CD4-positive, alpha-beta T cell treated with Interleukin-6 for 4 hours (primary cell): Measurements from ENCODE around the gene UNC45B.
"Not testable (repeated sequence)": the region's sequence is repeated elsewhere in the genome, so short reads cannot be mapped to it uniquely, and the experiment has no call there.

ENCODE experiments used
- DNase-seq: peaks from one replicate; pipeline ENCODE4 v3.0.0-alpha.2; 2020; ENCODE audit warnings: mixed read lengths

Gene UNC45B

GRCh38 chr17:35170968-35171771 is 23.6 kb downstream of the UNC45B start:
- peak; percentile 42 for DNase-seq

GRCh38 chr17:35171834-35172233 is 24.2 kb downstream of the UNC45B start:
- DNase-seq = no peak

- not testable (repeated sequence) for DNase-seq
Observed at GRCh38 chr17:35172321-35172720, 24.7 kb downstream of the UNC45B start.

- no peak for DNase-seq
Observed at GRCh38 chr17:35174835-35175334, 27.3 kb downstream of the UNC45B start.

- DNase-seq = no peak
Observed at GRCh38 chr17:35175638-35176415, 28.2 kb downstream of the UNC45B start.

GRCh38 chr17:35176897-35177296 is 29.3 kb downstream of the UNC45B start:
- no peak for DNase-seq

GRCh38 chr17:35179379-35179778 is 31.8 kb downstream of the UNC45B start:
- DNase-seq = not testable (repeated sequence)

GRCh38 chr17:35183332-35183731 is 35.7 kb downstream of the UNC45B start:
- DNase-seq = no peak

- no peak for DNase-seq
Observed at GRCh38 chr17:35184274-35184673, 36.7 kb downstream of the UNC45B start.

- DNase-seq = no peak
Observed at GRCh38 chr17:35185849-35186248, 38.2 kb downstream of the UNC45B start.

GRCh38 chr17:35187481-35187880 is 39.9 kb downstream of the UNC45B start:
- DNase-seq = no peak

GRCh38 chr17:35188111-35188510 is 40.5 kb downstream of the UNC45B start:
- DNase-seq = peak; percentile 27

- DNase-seq = no peak
Observed at GRCh38 chr17:35189291-35189690, 41.7 kb downstream of the UNC45B start.

- DNase-seq = no peak
Observed at GRCh38 chr17:35191001-35191695, 43.5 kb downstream of the UNC45B start.

GRCh38 chr17:35192708-35193107 is 45.1 kb downstream of the UNC45B start:
- peak; percentile 39 for DNase-seq

- not testable (repeated sequence) for DNase-seq
Observed at GRCh38 chr17:35194001-35194400, 46.4 kb downstream of the UNC45B start, which contains the start of gene SLC35G3. TSS of gene SLC35G3 (minus strand) at chr17:35194393. CDS start at chr17:35194307, 86 bp downstream.

- DNase-seq = not testable (repeated sequence)
Observed at GRCh38 chr17:35195062-35195461, 47.4 kb downstream of the UNC45B start.

- DNase-seq = not testable (repeated sequence)
Observed at GRCh38 chr17:35202582-35202981, 55.0 kb downstream of the UNC45B start.

GRCh38 chr17:35210741-35211140 is 63.1 kb downstream of the UNC45B start:
- DNase-seq = peak; percentile 74

GRCh38 chr17:35212668-35213067 is 65.1 kb downstream of the UNC45B start:
- peak; percentile 34 for DNase-seq

- no peak for DNase-seq
Observed at GRCh38 chr17:35213412-35213940, 65.9 kb downstream of the UNC45B start.

GRCh38 chr17:35214192-35214591 is 66.6 kb downstream of the UNC45B start:
- peak; percentile 54 for DNase-seq
